Dedifferentiated amniotic fluid mesenchymal stem cell (primary cell): ENCODE measurements around the gene IMMP2L.

ENCODE experiments used
- DNase-seq: peaks from one replicate; pipeline ENCODE4 v3.0.0-alpha.2; 2016; ENCODE audit errors: extremely low spot score

IMMP2L gene

GRCh38 chr7:110645616-110646015, 916.7 kb downstream of the IMMP2L start:
- no peak for DNase-seq

DNA sequence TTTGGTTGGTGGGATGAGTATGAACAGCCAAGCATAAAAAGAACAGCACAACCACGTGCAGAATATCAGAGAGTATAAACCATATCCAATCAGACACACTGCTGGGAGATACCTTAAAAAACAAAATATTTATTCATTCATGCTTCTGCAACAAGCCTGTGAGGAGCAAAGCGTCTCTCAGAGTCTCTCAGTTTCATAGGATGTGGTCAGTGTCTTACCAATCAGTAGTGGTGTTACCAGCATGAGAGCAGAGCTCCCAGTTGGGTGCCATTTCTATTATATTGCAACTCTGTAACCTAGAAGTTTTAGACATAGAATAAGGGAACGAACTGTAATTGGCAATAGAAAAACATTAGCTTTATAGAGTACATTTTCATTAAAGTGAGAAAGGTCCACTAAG, 917.2 kb downstream of the IMMP2L start:
- no peak for DNase-seq

GRCh38 chr7:110637252-110637651, 925.0 kb downstream of the IMMP2L start:
- no peak for DNase-seq

DNA sequence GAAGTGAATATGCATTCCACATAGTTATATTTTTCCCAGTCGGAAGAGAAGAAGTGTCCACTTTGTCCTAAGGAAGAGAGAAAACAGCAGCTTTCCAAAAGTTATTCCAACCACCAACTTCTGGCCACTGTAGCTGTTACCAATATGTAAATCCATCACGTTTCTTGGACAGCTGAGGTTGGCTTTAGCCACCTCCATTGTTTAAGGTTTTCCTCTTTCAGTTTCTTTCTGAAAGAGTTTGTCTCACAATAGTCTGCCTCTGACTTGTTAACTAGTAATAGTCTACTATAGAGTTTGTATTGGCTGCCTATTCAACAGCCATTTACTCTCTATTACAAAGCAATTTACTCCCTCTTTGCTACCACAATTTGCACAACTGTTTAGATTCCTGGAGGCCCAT, 929.0 kb downstream of the IMMP2L start:
- no peak for DNase-seq

DNA sequence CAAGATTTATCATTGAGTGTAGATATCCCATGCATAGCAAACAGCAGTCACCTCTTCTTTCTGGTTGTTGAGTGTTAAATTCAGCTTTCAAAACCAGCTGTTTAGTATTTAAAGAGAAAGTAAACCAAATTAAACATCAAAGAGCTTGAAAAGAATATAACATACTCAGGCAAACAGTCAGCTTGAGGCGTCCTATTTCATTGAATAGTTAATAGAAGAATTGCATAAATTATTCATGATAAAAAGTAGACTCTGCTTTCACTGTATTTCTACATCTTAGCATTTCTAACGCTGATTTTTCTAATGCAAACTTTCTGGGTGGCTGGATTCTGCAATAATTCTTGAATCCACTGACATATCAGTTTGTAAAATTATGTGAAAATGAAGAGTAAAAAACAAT, 935.9 kb downstream of the IMMP2L start:
- DNase-seq: no peak

DNA sequence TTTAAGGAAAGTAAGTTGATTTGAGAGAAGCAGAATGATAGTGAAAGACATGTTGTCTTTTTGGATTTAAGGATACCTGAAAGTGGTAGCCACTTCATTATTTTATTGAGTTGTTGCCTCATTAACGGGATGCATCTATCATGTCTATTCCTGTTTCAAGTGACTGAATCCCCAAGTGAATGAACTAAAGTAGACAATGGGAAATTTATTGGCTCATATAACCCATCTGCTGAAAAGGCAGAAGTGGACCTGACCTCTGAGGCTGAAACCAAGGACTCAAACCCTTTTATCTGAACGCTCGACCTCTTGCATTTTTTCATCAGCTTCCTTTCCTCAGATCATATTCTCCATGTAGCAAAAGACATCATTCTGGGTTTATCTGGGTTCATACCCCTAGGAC, 937.0 kb downstream of the IMMP2L start:
- no peak for DNase-seq

DNA sequence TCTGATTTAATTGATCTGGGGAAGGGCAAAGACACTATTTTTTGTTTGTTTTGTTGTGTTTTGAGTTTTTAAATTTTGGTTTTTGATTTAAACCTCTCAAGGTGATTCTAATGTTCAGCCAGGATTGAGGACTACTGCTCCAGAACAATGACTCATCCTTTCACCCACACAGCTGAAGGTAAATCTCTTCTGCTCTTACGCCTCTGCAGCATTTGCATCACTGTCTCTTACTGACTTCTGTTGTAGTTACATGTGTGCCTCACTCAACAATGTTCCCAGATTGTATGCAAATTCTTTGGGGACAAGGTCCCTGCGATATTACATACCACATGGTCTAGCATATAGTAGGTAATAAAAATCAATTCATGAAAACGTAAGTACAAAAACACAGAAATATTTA, 938.9 kb downstream of the IMMP2L start:
- DNase-seq: no peak

GRCh38 chr7:110621289-110621688, 941.0 kb downstream of the IMMP2L start:
- DNase-seq: no peak

GRCh38 chr7:110620110-110620735, 942.1 kb downstream of the IMMP2L start:
- DNase-seq: no peak
